ENCODE results near the gene UGT2A1. TPM values are rescaled to one million over a fixed set of nuclear protein-coding genes. Genes with fewer than 3 reads are reported as not detected.
A peak's percentile ranks its signal among the peaks of the same experiment; 100 is the strongest.
"Not testable (repeated sequence)": the region's sequence is repeated elsewhere in the genome, so short reads cannot be mapped to it uniquely, and the experiment has no call there.

UGT2A1 gene
- total RNA-seq (not detected), polyA plus RNA-seq (not detected)

DNA sequence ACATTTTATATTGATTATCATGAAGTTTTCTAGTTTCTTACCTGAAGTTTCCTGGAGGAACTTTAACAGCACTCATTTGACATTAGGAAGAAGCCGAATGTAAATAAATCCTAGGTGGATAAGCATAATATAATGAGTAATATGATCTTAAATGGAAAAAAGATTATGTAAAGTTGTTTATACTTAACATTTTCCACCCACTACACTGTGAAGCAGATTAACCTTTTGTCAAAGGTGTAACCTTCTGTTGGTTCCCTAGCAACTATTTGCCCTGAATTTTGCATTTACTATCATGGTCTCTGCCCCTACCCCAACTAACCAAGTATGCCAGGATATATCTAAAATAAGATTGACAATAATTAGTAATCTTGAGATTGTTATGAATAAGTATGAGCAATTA lies at the start of gene UGT2A1:
UGT2A1 (minus strand) TSS at position 101 of the 400 bp plus-strand sequence. CDS start 5,603 bp downstream, outside the sequence.
- peaks cover 0 to 3% (median 0%) of the 10 kb centered on the region in 5 donors for H3K9me3 Mint-ChIP-seq
- POLR2A ChIA-PET: no interaction called here
- CTCF ChIA-PET: no interaction called here

DNA sequence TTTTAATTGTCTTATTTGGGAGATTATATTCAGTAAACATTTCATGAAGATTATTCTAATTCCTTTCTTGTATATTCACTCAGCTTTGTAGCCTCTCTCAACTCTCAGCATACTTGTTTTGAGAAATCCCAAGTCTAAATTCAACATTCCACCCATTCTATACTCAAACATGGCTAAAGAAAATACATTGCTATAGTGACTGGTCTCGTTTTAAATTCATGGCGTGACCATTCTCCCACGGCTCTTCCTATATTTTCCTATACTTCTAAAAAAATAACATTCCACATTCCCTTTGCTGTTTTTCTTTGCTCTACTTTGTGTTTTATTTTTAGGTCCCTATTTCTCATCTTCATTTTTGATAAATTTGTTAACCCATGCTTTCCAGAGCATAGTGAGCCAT lies 49.2 kb upstream of the UGT2A1 start:
- peaks cover 0 to 1% of the 10 kb centered on the region in 2 donors for H3K27me3 Mint-ChIP-seq
- no peak overlapping the region for H3K27ac Mint-ChIP-seq
- Histone ChIP-seq H3K9me3 (ENCODE audit: low read length) (no peaks in the 10 kb centered on the region), H3K27me3 (ENCODE audit: insufficient read depth, low read length, poor library complexity, severe bottlenecking) (no peaks in the 10 kb centered on the region), H3K36me3 (ENCODE audit: insufficient read depth, low read length) (no peaks in the 10 kb centered on the region), H3K4me1 (ENCODE audit: insufficient read depth, low read length) (no peaks in the 10 kb centered on the region), H3K27ac (ENCODE audit: low read depth, low read length) (no peak overlapping the region), H3K4me3 (ENCODE audit: low read length) (no peak overlapping the region)
- ChIA-PET CTCF (no interaction called here), POLR2A (no interaction called here)
- no peak overlapping the region for H3K4me3 Mint-ChIP-seq
- H3K4me1 Mint-ChIP-seq: no peaks in the 10 kb centered on the region
- H3K9me3 Mint-ChIP-seq: peaks cover 0 to 12% (median 6%) of the 10 kb centered on the region in 5 donors
- H3K36me3 Mint-ChIP-seq: no peaks in the 10 kb centered on the region
- DNase-seq: no peak

More for the DNA sequence above, at the start of gene UGT2A1:
- no peaks in the 10 kb centered on the region for H3K27me3 ChIP-seq (ENCODE audit: insufficient read depth, low read length, poor library complexity, severe bottlenecking)
- DNase-seq: no peak
- H3K4me1 ChIP-seq (ENCODE audit: insufficient read depth, low read length): no peaks in the 10 kb centered on the region
- no peaks in the 10 kb centered on the region for H3K9me3 ChIP-seq (ENCODE audit: low read length)
- H3K4me1 Mint-ChIP-seq: no peaks in the 10 kb centered on the region
- H3K36me3 Mint-ChIP-seq: no peaks in the 10 kb centered on the region
- H3K27ac Mint-ChIP-seq: no peak within 1 kb of the TSS
- no peaks in the 10 kb centered on the region for H3K36me3 ChIP-seq (ENCODE audit: insufficient read depth, low read length)
- H3K4me3 ChIP-seq (ENCODE audit: low read length): no peak within 1 kb of the TSS
- no peaks in the 10 kb centered on the region for H3K27me3 Mint-ChIP-seq
- H3K27ac ChIP-seq (ENCODE audit: low read depth, low read length): no peak within 1 kb of the TSS
- no peak within 1 kb of the TSS for H3K4me3 Mint-ChIP-seq

DNA sequence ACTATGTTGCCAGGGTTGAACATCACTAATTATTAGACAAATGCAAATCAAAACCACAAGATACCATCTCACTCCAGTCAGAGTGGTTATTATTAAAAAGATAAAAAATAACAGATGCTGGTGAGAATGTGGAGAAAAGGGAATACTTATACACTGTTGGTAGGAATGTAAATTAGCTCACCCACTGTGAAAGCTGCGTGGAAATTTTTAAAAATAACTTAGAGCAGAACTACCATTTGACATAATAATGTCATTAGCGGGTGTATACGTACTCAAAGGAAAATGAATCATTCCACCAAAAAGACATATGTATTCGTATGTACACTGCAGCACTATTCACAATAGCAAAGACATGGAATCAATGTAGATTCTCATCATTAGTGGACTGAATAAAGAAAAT lies 48.6 kb upstream of the UGT2A1 start:
- H3K4me3 ChIP-seq (ENCODE audit: low read length): no peak overlapping the region
- Mint-ChIP-seq H3K4me3 (no peak overlapping the region), H3K9me3 (peaks cover 0 to 12% (median 6%) of the 10 kb centered on the region in 5 donors), H3K27ac (no peak overlapping the region), H3K27me3 (peaks cover 0 to 1% of the 10 kb centered on the region in 2 donors), H3K4me1 (no peaks in the 10 kb centered on the region), H3K36me3 (no peaks in the 10 kb centered on the region)
- ChIA-PET POLR2A (no interaction called here), CTCF (no interaction called here)
- DNase-seq: no peak
- no peaks in the 10 kb centered on the region for H3K36me3 ChIP-seq (ENCODE audit: insufficient read depth, low read length)
- no peak overlapping the region for H3K27ac ChIP-seq (ENCODE audit: low read depth, low read length)
- no peaks in the 10 kb centered on the region for H3K9me3 ChIP-seq (ENCODE audit: low read length)
- H3K4me1 ChIP-seq (ENCODE audit: insufficient read depth, low read length): no peaks in the 10 kb centered on the region
- no peaks in the 10 kb centered on the region for H3K27me3 ChIP-seq (ENCODE audit: insufficient read depth, low read length, poor library complexity, severe bottlenecking)

DNA sequence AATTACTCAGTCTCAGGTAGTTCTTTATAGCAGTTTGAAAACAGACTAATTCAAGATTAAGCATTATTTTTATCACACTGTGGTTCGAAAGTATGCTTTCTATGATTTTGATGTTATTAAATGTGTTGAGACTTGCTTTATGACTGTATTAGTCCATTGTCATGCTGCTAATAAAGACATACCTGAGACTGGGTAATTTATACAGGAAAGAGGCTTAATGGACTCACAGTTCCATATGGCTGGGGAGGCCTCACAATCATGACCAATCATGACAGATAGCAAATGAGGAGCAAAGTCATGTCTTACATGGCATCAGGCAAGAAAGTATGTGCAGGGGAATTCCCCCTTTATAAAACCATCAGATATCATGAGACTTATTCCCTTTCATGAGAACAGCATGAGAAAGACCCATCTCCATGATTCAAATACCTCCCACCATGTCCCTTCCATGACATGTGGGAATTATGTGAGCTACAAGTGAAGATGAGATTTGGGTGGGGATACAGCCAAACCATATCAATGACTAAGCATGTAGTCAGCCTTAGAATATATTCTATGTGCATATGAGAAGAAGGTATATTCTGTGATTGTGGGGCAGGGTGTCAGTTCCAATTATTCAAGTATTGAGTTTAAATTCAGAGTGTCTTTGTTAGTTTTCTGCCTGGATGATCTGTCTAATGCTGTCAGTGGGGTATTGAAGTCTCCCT lies 44.6 kb upstream of the UGT2A1 start:
- Histone ChIP-seq H3K4me1 (ENCODE audit: insufficient read depth, low read length) (no peaks in the 10 kb centered on the region), H3K4me3 (ENCODE audit: low read length) (no peak overlapping the region), H3K36me3 (ENCODE audit: insufficient read depth, low read length) (no peaks in the 10 kb centered on the region), H3K27ac (ENCODE audit: low read depth, low read length) (no peak overlapping the region), H3K9me3 (ENCODE audit: low read length) (no peaks in the 10 kb centered on the region), H3K27me3 (ENCODE audit: insufficient read depth, low read length, poor library complexity, severe bottlenecking) (no peaks in the 10 kb centered on the region)
- Mint-ChIP-seq H3K4me3 (no peak overlapping the region), H3K36me3 (no peaks in the 10 kb centered on the region), H3K4me1 (no peaks in the 10 kb centered on the region), H3K9me3 (peaks cover 2 to 17% (median 12%) of the 10 kb centered on the region in 5 donors), H3K27ac (no peak overlapping the region), H3K27me3 (peaks cover 0 to 1% of the 10 kb centered on the region in 2 donors)
- ChIA-PET POLR2A (no interaction called here), CTCF (no interaction called here)
- no peak for DNase-seq

DNA sequence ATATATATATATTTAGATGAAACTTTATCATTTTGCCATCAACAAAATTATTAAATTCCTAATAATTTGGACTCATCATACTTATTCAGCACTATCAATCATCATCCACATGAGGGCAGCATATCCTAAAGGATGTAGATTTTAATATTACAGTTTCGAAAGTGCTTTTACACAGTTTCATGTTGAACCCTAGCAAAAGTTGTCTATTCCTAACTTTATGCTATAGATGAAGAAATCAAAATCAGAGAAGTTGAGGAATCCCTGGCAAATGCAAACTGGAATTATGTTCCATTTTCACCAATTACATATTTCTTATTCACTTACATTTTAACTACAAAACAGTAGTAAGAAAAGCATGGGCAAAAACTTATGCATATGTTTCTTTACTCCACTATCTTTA lies 36.6 kb upstream of the UGT2A1 start:
- ChIA-PET POLR2A (no interaction called here), CTCF (interaction anchor here (1.0 kb wide), 1 partner anchor 191 kb away, joined by 3 read pairs; no protein-coding TSS in a partner anchor)
- H3K27me3 ChIP-seq (ENCODE audit: insufficient read depth, low read length, poor library complexity, severe bottlenecking): no peaks in the 10 kb centered on the region
- no peaks in the 10 kb centered on the region for H3K36me3 ChIP-seq (ENCODE audit: insufficient read depth, low read length)
- Mint-ChIP-seq H3K9me3 (peaks cover 0 to 5% (median 2%) of the 10 kb centered on the region in 5 donors), H3K36me3 (no peaks in the 10 kb centered on the region), H3K27ac (no peak overlapping the region), H3K27me3 (no peaks in the 10 kb centered on the region), H3K4me3 (peak overlapping the region in 1 of 7 donors; percentile 47), H3K4me1 (peaks cover 0 to 4% (median 0%) of the 10 kb centered on the region in 3 donors)
- H3K9me3 ChIP-seq (ENCODE audit: low read length): no peaks in the 10 kb centered on the region
- H3K4me3 ChIP-seq (ENCODE audit: low read length): no peak overlapping the region
- no peak overlapping the region for H3K27ac ChIP-seq (ENCODE audit: low read depth, low read length)
- no peaks in the 10 kb centered on the region for H3K4me1 ChIP-seq (ENCODE audit: insufficient read depth, low read length)
- DNase-seq: peak in 1 of 5 donors; percentile 34

DNA sequence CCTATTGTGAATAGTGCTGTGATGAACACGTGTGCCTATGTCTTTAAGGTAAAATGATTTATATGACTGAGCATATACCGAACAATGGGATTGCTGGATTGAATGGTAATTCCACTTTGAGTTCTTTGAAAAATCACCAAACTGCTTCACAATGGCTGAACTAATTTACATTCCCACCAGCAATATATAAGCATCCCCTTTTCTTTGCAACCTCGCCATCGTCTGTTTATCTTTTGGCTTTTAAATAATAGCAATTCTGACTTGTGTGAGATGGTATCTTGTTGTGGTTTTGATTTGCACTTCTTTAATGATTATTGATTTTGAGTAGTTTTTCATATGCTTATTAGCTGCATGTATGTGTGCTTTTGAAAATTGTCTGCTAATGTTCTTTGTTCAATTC lies 31.8 kb upstream of the UGT2A1 start:
- H3K9me3 Mint-ChIP-seq: no peaks in the 10 kb centered on the region
- no peak overlapping the region for H3K27ac Mint-ChIP-seq
- no peaks in the 10 kb centered on the region for H3K36me3 ChIP-seq (ENCODE audit: insufficient read depth, low read length)
- H3K27me3 ChIP-seq (ENCODE audit: insufficient read depth, low read length, poor library complexity, severe bottlenecking): no peaks in the 10 kb centered on the region
- no peak overlapping the region for H3K27ac ChIP-seq (ENCODE audit: low read depth, low read length)
- peaks cover 0 to 4% (median 0%) of the 10 kb centered on the region in 3 donors for H3K4me1 Mint-ChIP-seq
- ChIA-PET CTCF (no interaction called here), POLR2A (no interaction called here)
- H3K4me1 ChIP-seq (ENCODE audit: insufficient read depth, low read length): no peaks in the 10 kb centered on the region
- no peaks in the 10 kb centered on the region for H3K9me3 ChIP-seq (ENCODE audit: low read length)
- no peaks in the 10 kb centered on the region for H3K36me3 Mint-ChIP-seq
- H3K4me3 ChIP-seq (ENCODE audit: low read length): no peak overlapping the region
- no peak overlapping the region for H3K4me3 Mint-ChIP-seq
- H3K27me3 Mint-ChIP-seq: no peaks in the 10 kb centered on the region
- no peak for DNase-seq

DNA sequence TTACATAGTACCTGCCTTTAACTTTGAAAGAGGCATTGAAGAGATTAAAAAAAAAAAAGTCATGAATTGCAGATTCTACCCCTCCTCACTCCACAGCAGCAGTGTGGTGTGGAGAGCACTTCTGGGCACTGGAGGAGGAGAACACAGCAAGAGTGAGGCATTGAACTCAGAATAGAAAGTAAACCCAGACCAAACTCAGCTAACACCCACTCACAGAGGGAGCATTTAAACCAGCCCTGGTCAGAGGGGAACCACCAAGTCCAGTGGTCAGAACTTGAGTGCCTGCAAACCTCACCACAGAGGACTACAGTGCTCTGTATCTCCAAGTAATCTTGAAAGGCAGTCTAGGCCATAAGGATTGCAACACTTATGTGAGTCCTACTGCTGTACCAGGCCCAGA lies 15.6 kb upstream of the UGT2A1 start:
- Mint-ChIP-seq H3K9me3 (peaks cover 0 to 5% (median 0%) of the 10 kb centered on the region in 5 donors), H3K36me3 (no peaks in the 10 kb centered on the region), H3K4me3 (no peak overlapping the region), H3K27me3 (no peaks in the 10 kb centered on the region), H3K27ac (no peak overlapping the region), H3K4me1 (no peaks in the 10 kb centered on the region)
- ChIA-PET POLR2A (no interaction called here), CTCF (no interaction called here)
- H3K27me3 ChIP-seq (ENCODE audit: insufficient read depth, low read length, poor library complexity, severe bottlenecking): no peaks in the 10 kb centered on the region
- H3K9me3 ChIP-seq (ENCODE audit: low read length): no peaks in the 10 kb centered on the region
- no peak overlapping the region for H3K4me3 ChIP-seq (ENCODE audit: low read length)
- no peak overlapping the region for H3K27ac ChIP-seq (ENCODE audit: low read depth, low read length)
- H3K36me3 ChIP-seq (ENCODE audit: insufficient read depth, low read length): no peaks in the 10 kb centered on the region
- no peaks in the 10 kb centered on the region for H3K4me1 ChIP-seq (ENCODE audit: insufficient read depth, low read length)
- no peak for DNase-seq

DNA sequence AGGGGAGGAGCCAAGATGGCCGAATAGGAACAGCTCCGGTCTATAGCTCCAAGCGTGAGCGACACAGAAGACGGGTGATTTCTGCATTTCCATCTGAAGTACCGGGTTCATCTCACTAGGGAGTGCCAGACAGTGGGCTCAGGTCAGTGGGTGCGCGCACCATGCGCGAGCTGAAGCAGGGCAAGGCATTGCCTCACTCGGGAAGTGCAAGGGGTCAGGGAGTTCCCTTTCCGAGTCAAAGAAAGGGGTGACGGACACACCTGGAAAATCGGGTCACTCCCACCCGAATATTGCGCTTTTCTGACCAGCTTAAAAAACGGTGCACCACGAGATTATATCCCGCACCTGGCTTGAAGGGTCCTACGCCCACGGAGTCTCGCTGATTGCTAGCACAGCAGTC lies 11.0 kb upstream of the UGT2A1 start:
- H3K27ac Mint-ChIP-seq; H3K4me3 ChIP-seq (ENCODE audit: low read length); POLR2A ChIA-PET; H3K36me3 Mint-ChIP-seq; H3K4me1 Mint-ChIP-seq; H3K27me3 Mint-ChIP-seq; CTCF ChIA-PET; H3K36me3 ChIP-seq (ENCODE audit: insufficient read depth, low read length); H3K27ac ChIP-seq (ENCODE audit: low read depth, low read length); H3K9me3 Mint-ChIP-seq; DNase-seq; H3K27me3 ChIP-seq (ENCODE audit: insufficient read depth, low read length, poor library complexity, severe bottlenecking); H3K4me1 ChIP-seq (ENCODE audit: insufficient read depth, low read length); H3K9me3 ChIP-seq (ENCODE audit: low read length); H3K4me3 Mint-ChIP-seq: not testable (repeated sequence)

Measured in CD8-positive, alpha-beta memory T cell (primary cell).